HEK293 (cell line): ENCODE data around the gene ATPAF2.

Source experiments
- ZNF239 ChIP-seq: fragments of 450-650 bp; formaldehyde crosslinking; IDR thresholded peaks from 2 replicates; pipeline ENCODE4 v1.5.1; 2016; ENCODE audit warnings: missing biosample characterization, missing genetic modification characterization
- ZNF37A ChIP-seq: fragments of 450-650 bp; IDR thresholded peaks from 2 replicates; pipeline ENCODE4 v1.5.1; 2018; ENCODE audit warnings: missing biosample characterization, missing genetic modification characterization
- ZNF529 ChIP-seq: fragments of 450-650 bp; formaldehyde crosslinking; IDR thresholded peaks from 2 replicates; pipeline ENCODE4 v1.5.1; 2017; ENCODE audit warnings: missing genetic modification characterization, missing biosample characterization; ENCODE audit not compliant: insufficient replicate concordance
- TF ChIP-seq, protein P1 (sequence below): fragments of 450-650 bp; formaldehyde crosslinking; IDR thresholded peaks from 2 replicates; pipeline ENCODE4 v1.5.1; 2016; ENCODE audit warnings: missing biosample characterization, missing genetic modification characterization

- no peak for TF ChIP-seq ZNF529
- no peak for TF ChIP-seq ZNF239 (tag by site-specific recombination)
- no peak for TF ChIP-seq ZNF37A (tag by site-specific recombination)
- TF ChIP-seq, protein P1, sequence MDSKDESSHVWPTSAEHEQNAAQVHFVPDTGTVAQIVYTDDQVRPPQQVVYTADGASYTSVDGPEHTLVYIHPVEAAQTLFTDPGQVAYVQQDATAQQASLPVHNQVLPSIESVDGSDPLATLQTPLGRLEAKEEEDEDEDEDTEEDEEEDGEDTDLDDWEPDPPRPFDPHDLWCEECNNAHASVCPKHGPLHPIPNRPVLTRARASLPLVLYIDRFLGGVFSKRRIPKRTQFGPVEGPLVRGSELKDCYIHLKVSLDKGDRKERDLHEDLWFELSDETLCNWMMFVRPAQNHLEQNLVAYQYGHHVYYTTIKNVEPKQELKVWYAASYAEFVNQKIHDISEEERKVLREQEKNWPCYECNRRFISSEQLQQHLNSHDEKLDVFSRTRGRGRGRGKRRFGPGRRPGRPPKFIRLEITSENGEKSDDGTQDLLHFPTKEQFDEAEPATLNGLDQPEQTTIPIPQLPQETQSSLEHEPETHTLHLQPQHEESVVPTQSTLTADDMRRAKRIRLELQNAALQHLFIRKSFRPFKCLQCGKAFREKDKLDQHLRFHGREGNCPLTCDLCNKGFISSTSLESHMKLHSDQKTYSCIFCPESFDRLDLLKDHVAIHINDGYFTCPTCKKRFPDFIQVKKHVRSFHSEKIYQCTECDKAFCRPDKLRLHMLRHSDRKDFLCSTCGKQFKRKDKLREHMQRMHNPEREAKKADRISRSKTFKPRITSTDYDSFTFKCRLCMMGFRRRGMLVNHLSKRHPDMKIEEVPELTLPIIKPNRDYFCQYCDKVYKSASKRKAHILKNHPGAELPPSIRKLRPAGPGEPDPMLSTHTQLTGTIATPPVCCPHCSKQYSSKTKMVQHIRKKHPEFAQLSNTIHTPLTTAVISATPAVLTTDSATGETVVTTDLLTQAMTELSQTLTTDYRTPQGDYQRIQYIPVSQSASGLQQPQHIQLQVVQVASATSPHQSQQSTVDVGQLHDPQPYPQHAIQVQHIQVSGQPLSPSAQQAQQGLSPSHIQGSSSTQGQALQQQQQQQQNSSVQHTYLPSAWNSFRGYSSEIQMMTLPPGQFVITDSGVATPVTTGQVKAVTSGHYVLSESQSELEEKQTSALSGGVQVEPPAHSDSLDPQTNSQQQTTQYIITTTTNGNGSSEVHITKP (tag by site-specific recombination) = no peak
These were observed 51.1 kb downstream of the ATPAF2 start for GRCh38 chr17:17987901-17988300.
